ENCODE data around the gene ELSPBP1. TPM values are rescaled to one million over a fixed set of nuclear protein-coding genes. Genes with fewer than 3 reads are reported as not detected.

ELSPBP1 gene
- total RNA-seq, 3 donors from 2014 or later (not counting 1 experiment from before 2014, with no cell fraction given), result not detected

GRCh38 chr19:48010932-48011758, 16.7 kb downstream of the ELSPBP1 start:
- peaks cover 0 to 9% of the 10 kb centered on the region in 2 donors for H3K27me3 Mint-ChIP-seq (ENCODE audit: low read depth in 2 of 2)
- intact Hi-C loops (cut with micrococcal nuclease), result no loop called here

GRCh38 chr19:48020686-48021085, 26.3 kb downstream of the ELSPBP1 start:
- no peak for TF ChIP-seq CTCF (IDR thresholded peaks at IDR 0.05)
- no peaks in the 10 kb centered on the region for H3K9me3 Mint-ChIP-seq

More at GRCh38 chr19:48010932-48011758, 16.7 kb downstream of the ELSPBP1 start:
- ATAC-seq, result no peak
- no peak for TF ChIP-seq CTCF (IDR thresholded peaks at IDR 0.05)
- no peak overlapping the region for H3K27ac Mint-ChIP-seq
- Histone ChIP-seq H3K36me3 (ENCODE audit: control insufficient read depth, insufficient read depth, low read length) (no peaks in the 10 kb centered on the region), H3K27ac (ENCODE audit: low read length) (no peak overlapping the region), H3K4me3 (ENCODE audit: low read length) (no peak overlapping the region), H3K4me1 (ENCODE audit: control insufficient read depth, insufficient read depth, low read length) (no peaks in the 10 kb centered on the region), H3K9me3 (ENCODE audit: control insufficient read depth, insufficient read depth, low read length) (no peaks in the 10 kb centered on the region), H3K27me3 (ENCODE audit: control insufficient read depth, insufficient read depth, low read length) (no peaks in the 10 kb centered on the region)
- WGBS (ENCODE audit: insufficient coverage), result 91% methylated on average over 11 of the region's 11 CpGs
- no peaks in the 10 kb centered on the region for H3K4me1 Mint-ChIP-seq
- peaks cover 0 to 3% of the 10 kb centered on the region in 2 donors for H3K9me3 Mint-ChIP-seq
- H3K36me3 Mint-ChIP-seq, result no peaks in the 10 kb centered on the region
- DNase-seq, result no peak
- no peak overlapping the region for H3K4me3 Mint-ChIP-seq

GRCh38 chr19:48023011-48023410, 28.6 kb downstream of the ELSPBP1 start:
- DNase-seq (no peak), ATAC-seq (no peak)
- Histone ChIP-seq H3K4me3 (ENCODE audit: low read length) (no peak overlapping the region), H3K4me1 (ENCODE audit: control insufficient read depth, insufficient read depth, low read length) (no peaks in the 10 kb centered on the region), H3K27me3 (ENCODE audit: control insufficient read depth, insufficient read depth, low read length) (no peaks in the 10 kb centered on the region), H3K27ac (ENCODE audit: low read length) (no peak overlapping the region), H3K36me3 (ENCODE audit: control insufficient read depth, insufficient read depth, low read length) (no peaks in the 10 kb centered on the region), H3K9me3 (ENCODE audit: control insufficient read depth, insufficient read depth, low read length) (no peaks in the 10 kb centered on the region)
- intact Hi-C loops (cut with micrococcal nuclease), result no loop called here
- Mint-ChIP-seq H3K9me3 (no peaks in the 10 kb centered on the region), H3K27ac (no peak overlapping the region), H3K4me1 (no peaks in the 10 kb centered on the region), H3K36me3 (no peaks in the 10 kb centered on the region), H3K27me3 (ENCODE audit: low read depth in 2 of 2) (peaks cover 17 to 22% of the 10 kb centered on the region in 2 donors), H3K4me3 (no peak overlapping the region)
- TF ChIP-seq CTCF (IDR thresholded peaks at IDR 0.05), result no peak
- WGBS (ENCODE audit: insufficient coverage), result 58% methylated on average over 2 of the region's 2 CpGs

More at GRCh38 chr19:48020686-48021085, 26.3 kb downstream of the ELSPBP1 start:
- Histone ChIP-seq H3K4me1 (ENCODE audit: control insufficient read depth, insufficient read depth, low read length) (no peaks in the 10 kb centered on the region), H3K36me3 (ENCODE audit: control insufficient read depth, insufficient read depth, low read length) (no peaks in the 10 kb centered on the region), H3K27ac (ENCODE audit: low read length) (no peak overlapping the region), H3K4me3 (ENCODE audit: low read length) (no peak overlapping the region), H3K9me3 (ENCODE audit: control insufficient read depth, insufficient read depth, low read length) (no peaks in the 10 kb centered on the region), H3K27me3 (ENCODE audit: control insufficient read depth, insufficient read depth, low read length) (no peaks in the 10 kb centered on the region)
- peaks cover 16 to 21% of the 10 kb centered on the region in 2 donors for H3K27me3 Mint-ChIP-seq (ENCODE audit: low read depth in 2 of 2)
- ATAC-seq (no peak), DNase-seq (no peak)
- 17% methylated on average over 3 of the region's 3 CpGs for WGBS (ENCODE audit: insufficient coverage)
- no peaks in the 10 kb centered on the region for H3K4me1 Mint-ChIP-seq
- H3K36me3 Mint-ChIP-seq, result no peaks in the 10 kb centered on the region
- intact Hi-C loops (cut with micrococcal nuclease), result no loop called here
- no peak overlapping the region for H3K4me3 Mint-ChIP-seq
- no peak overlapping the region for H3K27ac Mint-ChIP-seq

Measured in natural killer cell (primary cell).